H9 (cell line): ENCODE results near the gene HPCAL4. TPM values are rescaled to one million over a fixed set of nuclear protein-coding genes. Genes with fewer than 3 reads are reported as not detected.

Experiments
- DNase-seq: peaks from one replicate; pipeline ENCODE4 v3.0.0-alpha.2; 2017
- H2AFZ ChIP-seq: one replicate; pipeline ENCODE4 v1.6.1; 2013; ENCODE audit warnings: mild to moderate bottlenecking, low read length, control low read depth, moderate library complexity
- H2AK5ac ChIP-seq: 2 replicates; pipeline ENCODE4 v1.6.1; 2013; ENCODE audit warnings: low read length, control low read depth, mixed read lengths; ENCODE audit not compliant: insufficient read length
- H2BK120ac ChIP-seq: one replicate; pipeline ENCODE4 v1.6.1; 2013; ENCODE audit warnings: low read depth, mild to moderate bottlenecking, low read length, control low read depth, inconsistent platforms; ENCODE audit not compliant: poor library complexity, severe bottlenecking
- H2BK12ac ChIP-seq: 2 replicates; pipeline ENCODE4 v1.6.1; 2013; ENCODE audit warnings: low read length, control low read depth, mixed read lengths, low read depth; ENCODE audit not compliant: insufficient read length
- H2BK15ac ChIP-seq: 2 replicates; pipeline ENCODE4 v1.6.1; 2013; ENCODE audit warnings: low read depth, low read length, control low read depth
- H2BK20ac ChIP-seq: one replicate; pipeline ENCODE4 v1.6.1; 2013; ENCODE audit warnings: low read depth, mild to moderate bottlenecking, low read length, control low read depth, inconsistent platforms; ENCODE audit not compliant: poor library complexity, severe bottlenecking
- H2BK5ac ChIP-seq: 2 replicates; pipeline ENCODE4 v1.6.1; 2013; ENCODE audit warnings: low read length, control low read depth, mixed read lengths; ENCODE audit not compliant: insufficient read length
- H3K14ac ChIP-seq: 2 replicates; pipeline ENCODE4 v1.6.1; 2013; ENCODE audit warnings: low read length, control low read depth; ENCODE audit not compliant: insufficient read depth
- H3K18ac ChIP-seq: 2 replicates; pipeline ENCODE4 v1.6.1; 2013; ENCODE audit warnings: low read depth, mild to moderate bottlenecking, mixed read lengths, low read length, control low read depth; ENCODE audit not compliant: insufficient read length
- H3K23ac ChIP-seq: 2 replicates; pipeline ENCODE4 v1.6.1; 2013; ENCODE audit warnings: low read length, control low read depth, mixed read lengths, low read depth; ENCODE audit not compliant: insufficient read length
- H3K23me2 ChIP-seq: 2 replicates; pipeline ENCODE4 v1.6.1; 2013; ENCODE audit warnings: low read depth, mild to moderate bottlenecking, mixed read lengths, low read length, control low read depth; ENCODE audit not compliant: insufficient read length, poor library complexity, severe bottlenecking
- H3K27ac ChIP-seq: 2 replicates; pipeline ENCODE4 v1.5.1; 2013; ENCODE audit warnings: low read length, control low read depth, mixed read lengths, low read depth; ENCODE audit not compliant: insufficient read length
- H3K27me3 ChIP-seq: 2 replicates; pipeline ENCODE4 v1.6.1; 2013; ENCODE audit warnings: low read length, control low read depth, inconsistent platforms; ENCODE audit not compliant: insufficient read depth
- H3K4ac ChIP-seq: 2 replicates; pipeline ENCODE4 v1.6.1; 2013; ENCODE audit warnings: low read depth, mild to moderate bottlenecking, control low read depth, inconsistent platforms, low read length, moderate library complexity
- H3K4me1 ChIP-seq: 2 replicates; pipeline ENCODE4 v1.6.1; 2013; ENCODE audit warnings: low read length, control low read depth, inconsistent platforms; ENCODE audit not compliant: insufficient read depth
- H3K4me2 ChIP-seq: 2 replicates; pipeline ENCODE4 v1.6.1; 2013; ENCODE audit warnings: low read length, control low read depth, mixed read lengths; ENCODE audit not compliant: insufficient read length, insufficient read depth
- H3K56ac ChIP-seq: 2 replicates; pipeline ENCODE4 v1.6.1; 2013; ENCODE audit warnings: low read depth, mild to moderate bottlenecking, mixed read lengths, low read length, control low read depth; ENCODE audit not compliant: insufficient read length
- H3K79me1 ChIP-seq: 2 replicates; pipeline ENCODE4 v1.6.1; 2013; ENCODE audit warnings: low read depth, mild to moderate bottlenecking, moderate library complexity, low read length, control low read depth, inconsistent platforms; ENCODE audit not compliant: insufficient read depth, poor library complexity, severe bottlenecking
- H3K79me2 ChIP-seq: 2 replicates; pipeline ENCODE4 v1.6.1; 2013; ENCODE audit warnings: low read length, control low read depth, inconsistent platforms; ENCODE audit not compliant: insufficient read depth
- H3K9ac ChIP-seq: 2 replicates; pipeline ENCODE4 v1.6.1; 2013; ENCODE audit warnings: low read length, control low read depth, mixed read lengths; ENCODE audit not compliant: insufficient read length; ENCODE audit errors: extremely low read depth
- H3K9me3 ChIP-seq: one replicate; pipeline ENCODE4 v1.6.1; 2013; ENCODE audit warnings: low read depth, low read length, inconsistent platforms; ENCODE audit not compliant: control insufficient read depth
- H3T11ph ChIP-seq: one replicate; pipeline ENCODE4 v1.6.1; 2013; ENCODE audit warnings: mild to moderate bottlenecking, low read length, control low read depth, inconsistent platforms
- H4K20me1 ChIP-seq: one replicate; pipeline ENCODE4 v1.6.1; 2013; ENCODE audit not compliant: control insufficient read depth, insufficient read length, insufficient read depth
- H4K5ac ChIP-seq: 2 replicates; pipeline ENCODE4 v1.6.1; 2013; ENCODE audit warnings: low read depth, mild to moderate bottlenecking, mixed read lengths, low read length, control low read depth; ENCODE audit not compliant: insufficient read length
- H4K8ac ChIP-seq: replicated peaks from 2 replicates; pipeline ENCODE4 v1.6.1; 2013; ENCODE audit warnings: low read length, control low read depth, mixed read lengths, low read depth; ENCODE audit not compliant: insufficient read length
- H4K91ac ChIP-seq: 2 replicates; pipeline ENCODE4 v1.6.1; 2013; ENCODE audit warnings: low read depth, mild to moderate bottlenecking, moderate library complexity, mixed read lengths, low read length, control low read depth; ENCODE audit not compliant: insufficient read length
- H3K27ac Mint-ChIP-seq, 3 experiments: 2 replicates in 2 of 3; 3 replicates in 1 of 3; pipeline ENCODE4 v1.8.0; 2020 to 2021; ENCODE audit warnings: mixed read lengths in 3 of 3, mild to moderate bottlenecking in 1 of 3, moderate library complexity in 1 of 3
- H3K27me3 Mint-ChIP-seq: 2 replicates; pipeline ENCODE4 v1.8.0; 2021; ENCODE audit warnings: low read depth, mild to moderate bottlenecking, moderate library complexity, mixed read lengths
- H3K36me3 Mint-ChIP-seq, 3 experiments: 2 replicates in 2 of 3; 3 replicates in 1 of 3; pipeline ENCODE4 v1.8.0; 2020 to 2021; ENCODE audit warnings: low read depth in 3 of 3, mixed read lengths in 3 of 3; ENCODE audit not compliant: insufficient read depth in 1 of 3
- H3K4me1 Mint-ChIP-seq, 2 experiments: 2 replicates each; pipeline ENCODE4 v1.8.0; 2020; ENCODE audit warnings: mixed read lengths in 2 of 2
- H3K4me3 Mint-ChIP-seq, 2 experiments: 2 replicates in 1 of 2; 3 replicates in 1 of 2; pipeline ENCODE4 v1.8.0; 2020 to 2021; ENCODE audit warnings: mild to moderate bottlenecking in 2 of 2, mixed read lengths in 2 of 2, moderate library complexity in 1 of 2
- H3K9me3 Mint-ChIP-seq, 2 experiments: 2 replicates in 1 of 2; 3 replicates in 1 of 2; pipeline ENCODE4 v1.8.0; 2020; ENCODE audit warnings: mild to moderate bottlenecking in 2 of 2, mixed read lengths in 2 of 2, moderate library complexity in 1 of 2
- CTCF ChIP-seq: fragments of 200-600 bp; sonication (generic); conservative IDR thresholded peaks from 3 replicates; pipeline ENCODE4 v1.8.0; 2021; ENCODE audit warnings: antibody characterized with exemption, mild to moderate bottlenecking
- WGBS: extraction: QIAGEN DNeasy Blood & Tissue Kit; methylation state at CpG from one replicate; pipeline ENCODE4 v1.1.7; 2013; ENCODE audit warnings: missing lambda C conversion rate, low lambda C conversion rate, mixed read lengths; ENCODE audit not compliant: insufficient read length; ENCODE audit errors: extremely low coverage; 5-methylcytosine and 5-hydroxymethylcytosine counted together
- total RNA-seq: library from RNA; stranded (reverse); gene quantifications from 2 replicates; pipeline ENCODE4 v1.2.1, GENCODE V29; 2021

HPCAL4 gene
- total RNA-seq, 1 experiment from 2014 or later = 0.15 TPM

- no peak overlapping the region for H3K4ac ChIP-seq
- H2AFZ ChIP-seq = no peak overlapping the region
- no peak overlapping the region for H3K27ac Mint-ChIP-seq
- H3T11ph ChIP-seq = no peak overlapping the region
- no peak overlapping the region for H3K23ac ChIP-seq
- no peak overlapping the region for H4K91ac ChIP-seq
- H3K23me2 ChIP-seq = no peaks in the 10 kb centered on the region
- H4K5ac ChIP-seq = no peak overlapping the region
- H2BK20ac ChIP-seq = no peak overlapping the region
- H3K4me1 ChIP-seq = no peaks in the 10 kb centered on the region
- WGBS = no CpG with 5 or more reads among the region's 2 CpGs
- no peak overlapping the region for H3K18ac ChIP-seq
- TF ChIP-seq CTCF = no peak
- H2BK5ac ChIP-seq = no peak overlapping the region
- H3K79me2 ChIP-seq = no peaks in the 10 kb centered on the region
- H3K27me3 Mint-ChIP-seq = peaks cover 91% of the 10 kb centered on the region
- H3K36me3 Mint-ChIP-seq = no peaks in the 10 kb centered on the region
- H4K8ac ChIP-seq = no peak overlapping the region
- no peaks in the 10 kb centered on the region for H3K9me3 Mint-ChIP-seq
- no peak overlapping the region for H2AK5ac ChIP-seq
- no peak overlapping the region for H3K4me2 ChIP-seq
- no peak overlapping the region for H2BK15ac ChIP-seq
- peaks cover 3% of the 10 kb centered on the region; the same call in 1 of the 2 replicates for H3K27me3 ChIP-seq
- no peak overlapping the region for H3K56ac ChIP-seq
- H3K79me1 ChIP-seq = no peaks in the 10 kb centered on the region
- H3K9me3 ChIP-seq = no peaks in the 10 kb centered on the region
- peaks cover 3 to 6% of the 10 kb centered on the region in 2 experiments for H3K4me1 Mint-ChIP-seq
- no peak overlapping the region for H3K14ac ChIP-seq
- H3K27ac ChIP-seq = no peak overlapping the region
- H3K4me3 Mint-ChIP-seq = no peak overlapping the region
- H2BK12ac ChIP-seq = no peak overlapping the region
- H3K9ac ChIP-seq = no peak overlapping the region
- H2BK120ac ChIP-seq = no peak overlapping the region
- DNase-seq = no peak
- H4K20me1 ChIP-seq = no peaks in the 10 kb centered on the region
These were observed 34.8 kb downstream of the HPCAL4 start for GRCh38 chr1:39656391-39656790.
